ENCODE data around the gene ARHGAP18. TPM values are rescaled to one million over a fixed set of nuclear protein-coding genes. Genes with fewer than 3 reads are reported as not detected.

Gene ARHGAP18
- total RNA-seq, 1 donor = 65.8 TPM

GRCh38 chr6:129685662-129686031 lies 24.3 kb downstream of the ARHGAP18 start:
- DNase-seq (ENCODE audit: low read depth) = no peak
- H3K4me3 ChIP-seq (ENCODE audit: low read depth, low read length) = no peak overlapping the region
- TF ChIP-seq CTCF (IDR thresholded peaks at IDR 0.05; ENCODE audit: insufficient read depth, low read length) = no peak

- no peak overlapping the region for H3K4me3 ChIP-seq (ENCODE audit: low read depth, low read length)
- no peak for TF ChIP-seq CTCF (IDR thresholded peaks at IDR 0.05; ENCODE audit: insufficient read depth, low read length)
- no peak for DNase-seq (ENCODE audit: low read depth)
Observed at GRCh38 chr6:129684903-129685661, 24.9 kb downstream of the ARHGAP18 start.

- no peak for TF ChIP-seq CTCF (IDR thresholded peaks at IDR 0.05; ENCODE audit: insufficient read depth, low read length)
- no peak for DNase-seq (ENCODE audit: low read depth)
- H3K4me3 ChIP-seq (ENCODE audit: low read depth, low read length) = no peak overlapping the region
Observed at GRCh38 chr6:129684323-129684884, 25.6 kb downstream of the ARHGAP18 start.

GRCh38 chr6:129683601-129684322 lies 26.2 kb downstream of the ARHGAP18 start:
- no peak overlapping the region for H3K4me3 ChIP-seq (ENCODE audit: low read depth, low read length)
- peak; percentile 99 for DNase-seq (ENCODE audit: low read depth)
- TF ChIP-seq CTCF (IDR thresholded peaks at IDR 0.05; ENCODE audit: insufficient read depth, low read length) = no peak

- H3K4me3 ChIP-seq (ENCODE audit: low read depth, low read length) = no peak overlapping the region
- DNase-seq (ENCODE audit: low read depth) = no peak
- TF ChIP-seq CTCF (IDR thresholded peaks at IDR 0.05; ENCODE audit: insufficient read depth, low read length) = no peak
Observed at GRCh38 chr6:129681913-129682205, 28.1 kb downstream of the ARHGAP18 start.

- TF ChIP-seq CTCF (IDR thresholded peaks at IDR 0.05; ENCODE audit: insufficient read depth, low read length) = no peak
- H3K4me3 ChIP-seq (ENCODE audit: low read depth, low read length) = no peak overlapping the region
- peak; percentile 32 for DNase-seq (ENCODE audit: low read depth)
Observed at GRCh38 chr6:129680633-129681032, 29.3 kb downstream of the ARHGAP18 start.
